H4 (cell line): ENCODE results near the gene ST7. TPM values are rescaled to one million over a fixed set of nuclear protein-coding genes. Genes with fewer than 3 reads are reported as not detected.
"Not testable (repeated sequence)": the region's sequence is repeated elsewhere in the genome, so short reads cannot be mapped to it uniquely, and the experiment has no call there.

Experiments
- DNase-seq: peaks from one replicate; pipeline ENCODE4 v3.0.0-alpha.2; 2015; ENCODE audit warnings: low spot score
- total RNA-seq: library from RNA; depleted of rRNA; stranded (reverse); fragments of >200 nt; shearing (Covaris generic); gene quantifications from 2 replicates; pipeline ENCODE4 v1.2.3, GENCODE V29; 2014

The ST7 gene
- total RNA-seq, 1 experiment from 2014 or later, result 27.6 TPM

DNA sequence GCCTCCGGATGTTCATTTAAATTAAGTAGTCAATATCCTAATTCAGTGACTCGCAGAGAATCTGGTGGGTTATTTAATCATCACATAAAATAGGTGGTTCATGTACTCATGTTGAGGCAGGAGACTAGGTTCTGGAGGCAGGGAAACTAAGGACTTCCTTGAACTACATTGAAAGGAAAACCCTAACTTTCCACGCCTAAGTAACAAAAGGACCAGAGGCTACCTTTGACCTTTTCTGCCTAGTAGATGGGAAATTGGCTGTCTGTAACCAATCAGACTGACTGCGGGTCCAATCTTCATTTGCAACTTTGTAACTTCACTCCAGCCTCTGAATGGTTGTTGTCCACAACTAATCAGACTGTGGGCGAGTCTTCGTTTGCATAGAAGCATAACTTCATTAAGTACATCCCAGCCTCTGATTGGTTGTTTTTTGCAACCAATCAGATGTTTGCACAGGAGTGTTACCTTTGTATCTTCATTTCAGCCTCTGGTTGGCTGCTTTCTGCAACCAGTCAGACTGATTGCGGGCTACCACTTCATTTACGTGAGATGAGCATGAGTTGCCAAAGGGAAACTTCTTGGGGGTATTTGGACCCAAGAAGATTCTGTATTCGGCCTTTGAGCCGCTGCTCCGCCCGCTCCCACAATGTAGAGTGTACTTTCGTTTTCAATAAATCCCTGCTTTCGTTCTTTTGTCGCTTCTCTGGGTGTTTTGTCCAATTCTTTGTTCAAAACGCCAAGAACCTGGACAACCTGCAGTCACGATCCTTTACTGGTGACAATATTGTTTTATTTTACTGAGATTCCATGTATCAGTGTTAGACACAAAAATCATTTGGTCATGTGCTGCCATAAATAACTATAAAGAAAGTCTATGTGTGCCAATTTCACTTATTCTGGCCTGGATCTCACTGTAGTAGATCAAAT lies 1.7 kb upstream of the ST7 start:
- no peak for DNase-seq

- no peak for DNase-seq
Measured at GRCh38 chr7:116952635-116953371, 498 bp upstream of the ST7 start.

- DNase-seq, result peak; percentile 88
Measured at GRCh38 chr7:116953906-116954838, 871 bp downstream of the ST7 start.

- no peak for DNase-seq
Measured at GRCh38 chr7:116955340-116955739, 2.0 kb downstream of the ST7 start.

- DNase-seq, result no peak
Measured at GRCh38 chr7:116955801-116956476, 2.6 kb downstream of the ST7 start.

DNA sequence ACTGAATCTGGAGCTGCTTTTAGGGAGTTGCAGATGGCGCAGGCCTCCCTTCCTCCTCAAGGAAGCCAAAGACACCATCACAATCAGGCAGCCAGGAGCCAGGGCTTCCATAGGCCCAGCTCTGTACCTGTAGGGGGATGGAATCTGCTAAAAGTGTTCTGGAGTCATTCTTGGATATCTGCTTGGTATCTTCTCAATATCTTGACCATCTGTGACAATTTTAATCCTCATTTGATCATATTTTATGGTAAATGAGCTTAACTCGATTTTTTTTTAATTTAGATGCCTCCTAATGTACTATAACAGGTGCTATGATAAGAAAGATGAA lies 3.1 kb downstream of the ST7 start:
- DNase-seq, result no peak

DNA sequence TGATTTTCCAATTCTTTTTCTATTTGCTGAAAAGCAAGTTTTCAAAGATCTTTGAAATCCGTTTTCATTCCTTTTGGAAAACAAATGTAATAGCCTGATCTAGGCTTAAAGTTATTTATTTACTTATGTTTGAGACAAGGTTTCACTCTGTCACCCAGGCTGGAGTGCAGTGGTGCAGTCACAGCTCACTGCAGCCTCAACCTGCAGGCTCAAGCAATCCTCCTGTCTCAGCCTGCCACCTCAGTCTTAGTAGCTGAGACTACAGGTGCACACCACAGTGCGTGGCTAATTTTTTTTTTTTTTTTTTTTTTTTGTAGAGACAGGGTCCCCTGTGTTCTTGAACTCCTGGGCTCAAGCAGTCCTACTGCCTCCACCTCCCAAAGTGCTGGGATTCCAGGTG lies 4.6 kb downstream of the ST7 start:
- no peak for DNase-seq

- DNase-seq, result not testable (repeated sequence)
Measured at GRCh38 chr7:116961966-116962673, 8.8 kb downstream of the ST7 start.

GRCh38 chr7:116963234-116963633 lies 9.9 kb downstream of the ST7 start:
- no peak for DNase-seq

DNA sequence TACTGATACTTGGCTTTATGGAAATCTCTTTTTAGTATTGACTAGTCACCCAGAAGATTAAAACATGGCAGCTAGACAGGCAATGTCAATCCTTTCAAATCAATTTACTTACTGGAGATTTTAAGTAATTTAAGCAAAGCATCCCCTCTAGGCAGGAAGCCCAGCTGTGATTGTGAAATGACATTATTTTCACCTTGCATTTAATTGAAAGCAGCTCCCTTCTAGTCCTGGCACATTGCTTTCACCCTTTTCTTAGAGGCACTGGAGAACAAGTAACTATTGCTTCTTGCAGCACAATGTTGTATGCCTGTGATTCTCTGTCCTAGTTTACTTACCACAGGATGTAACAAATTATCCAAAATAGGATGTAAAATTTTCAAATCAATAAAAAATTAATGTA lies 13.3 kb downstream of the ST7 start:
- no peak for DNase-seq

- no peak for DNase-seq
Measured at GRCh38 chr7:116967254-116967922, 14.1 kb downstream of the ST7 start.

GRCh38 chr7:116967983-116968382 lies 14.7 kb downstream of the ST7 start:
- no peak for DNase-seq

DNA sequence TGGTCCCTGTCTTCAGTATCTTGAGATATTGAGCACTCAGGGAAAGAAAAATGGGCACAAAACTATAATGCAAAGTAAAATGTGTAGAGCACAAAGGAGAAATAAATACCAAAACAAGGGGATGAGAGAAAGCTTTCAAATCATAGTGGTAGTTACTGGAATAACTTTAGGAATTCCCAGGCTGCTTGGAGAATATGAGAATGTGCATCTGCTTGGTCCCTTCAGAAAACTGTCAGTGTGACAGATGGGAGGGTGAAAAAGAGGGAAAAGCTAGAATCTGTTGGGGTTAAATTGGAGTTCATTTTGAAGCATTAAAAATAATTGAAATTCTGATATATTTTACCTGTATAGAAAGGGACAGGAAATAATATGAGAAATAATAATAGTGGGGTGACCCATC lies 15.3 kb downstream of the ST7 start:
- no peak for DNase-seq

DNA sequence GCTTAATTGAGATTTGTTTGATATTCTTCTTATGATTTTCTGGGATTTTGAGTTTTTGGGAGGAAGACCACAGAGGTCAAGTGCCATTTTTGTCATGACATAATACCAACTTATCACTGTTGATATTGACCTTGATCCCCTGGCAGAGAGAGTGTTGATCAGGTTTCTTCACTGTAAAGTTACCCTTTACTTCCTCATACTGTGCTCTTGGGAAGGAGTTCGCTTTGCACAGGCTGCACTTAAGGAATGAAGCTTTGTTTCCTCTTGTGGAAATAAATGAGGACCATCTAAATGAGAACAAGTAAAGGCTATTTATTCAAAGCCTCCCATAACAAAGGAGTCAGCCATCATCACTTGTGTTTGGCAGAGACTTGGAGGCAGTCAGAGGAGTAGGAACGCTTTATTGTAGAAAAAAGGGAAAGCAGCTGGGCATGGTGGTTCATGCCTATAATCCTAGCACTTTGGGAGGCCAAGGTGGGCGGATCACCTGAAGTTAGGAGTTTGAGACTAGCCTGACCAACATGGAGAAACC lies 16.1 kb downstream of the ST7 start:
- DNase-seq, result no peak

GRCh38 chr7:116970238-116970910 lies 17.1 kb downstream of the ST7 start:
- no peak for DNase-seq

- not testable (repeated sequence) for DNase-seq
Measured at GRCh38 chr7:116971153-116971552, 17.9 kb downstream of the ST7 start.

DNA sequence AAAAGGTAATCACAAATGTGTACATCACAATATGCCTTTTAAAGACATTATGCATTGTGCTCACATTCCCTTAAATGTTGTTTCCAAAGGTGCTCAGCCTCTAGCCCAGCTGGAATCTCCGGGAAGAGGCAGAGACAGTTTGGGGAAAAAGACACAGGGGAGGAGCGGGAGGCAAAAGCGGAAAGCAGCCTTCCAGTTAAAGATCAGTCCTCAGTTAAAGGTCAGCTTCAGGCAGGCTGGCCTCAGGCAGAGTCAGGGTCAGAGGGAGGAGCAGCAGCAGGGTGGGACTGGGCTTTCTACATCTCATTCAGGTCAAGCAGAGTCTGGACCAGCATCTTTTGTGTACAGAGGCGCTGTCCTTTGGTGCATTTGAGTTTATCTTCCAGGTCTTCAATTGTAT lies 18.6 kb downstream of the ST7 start:
- DNase-seq, result no peak

DNA sequence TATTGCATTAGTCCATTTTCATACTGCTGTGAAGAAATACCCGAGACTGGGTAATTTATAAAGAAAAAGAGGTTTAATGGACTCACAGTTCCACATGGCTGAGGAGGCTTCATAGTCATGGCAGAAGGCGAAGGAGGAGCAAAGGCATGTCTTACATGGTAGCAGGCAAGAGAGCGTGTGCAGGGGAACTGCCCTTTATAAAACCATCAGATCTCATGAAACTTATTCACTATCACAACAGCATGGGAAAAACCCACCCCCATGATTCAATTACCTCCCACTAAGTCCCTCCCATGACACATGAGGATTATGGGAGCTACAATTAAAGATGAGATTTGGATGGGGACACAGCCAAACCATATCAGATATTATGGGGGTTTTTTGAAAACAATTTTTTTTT lies 21.7 kb downstream of the ST7 start:
- DNase-seq, result not testable (repeated sequence)

GRCh38 chr7:116977172-116977571 lies 23.9 kb downstream of the ST7 start:
- no peak for DNase-seq
